WTC11 (cell line): ENCODE measurements around the gene SCPEP1.

Source experiments
- NR3C1 ChIP-seq: sonication (generic); formaldehyde crosslinking; conservative IDR thresholded peaks from 2 replicates; pipeline ENCODE4 v1.8.1; 2023; ENCODE audit warnings: low read depth, mild to moderate bottlenecking, missing genetic modification reagents
- SMAD3 ChIP-seq: sonication (generic); formaldehyde crosslinking; IDR thresholded peaks from 2 replicates; pipeline ENCODE4 v1.8.0; 2022; ENCODE audit warnings: missing genetic modification reagents, mild to moderate bottlenecking, borderline replicate concordance
- TF ChIP-seq, protein P1 (sequence below): sonication (generic); formaldehyde crosslinking; IDR thresholded peaks from 2 replicates; pipeline ENCODE4 v1.8.0; 2022; ENCODE audit warnings: mild to moderate bottlenecking, missing genetic modification reagents
- TF ChIP-seq, protein P2 (sequence below): fragments of 200-600 bp; IDR thresholded peaks from 2 replicates; pipeline ENCODE4 v1.8.0; 2022; ENCODE audit warnings: antibody characterized with exemption

DNA sequence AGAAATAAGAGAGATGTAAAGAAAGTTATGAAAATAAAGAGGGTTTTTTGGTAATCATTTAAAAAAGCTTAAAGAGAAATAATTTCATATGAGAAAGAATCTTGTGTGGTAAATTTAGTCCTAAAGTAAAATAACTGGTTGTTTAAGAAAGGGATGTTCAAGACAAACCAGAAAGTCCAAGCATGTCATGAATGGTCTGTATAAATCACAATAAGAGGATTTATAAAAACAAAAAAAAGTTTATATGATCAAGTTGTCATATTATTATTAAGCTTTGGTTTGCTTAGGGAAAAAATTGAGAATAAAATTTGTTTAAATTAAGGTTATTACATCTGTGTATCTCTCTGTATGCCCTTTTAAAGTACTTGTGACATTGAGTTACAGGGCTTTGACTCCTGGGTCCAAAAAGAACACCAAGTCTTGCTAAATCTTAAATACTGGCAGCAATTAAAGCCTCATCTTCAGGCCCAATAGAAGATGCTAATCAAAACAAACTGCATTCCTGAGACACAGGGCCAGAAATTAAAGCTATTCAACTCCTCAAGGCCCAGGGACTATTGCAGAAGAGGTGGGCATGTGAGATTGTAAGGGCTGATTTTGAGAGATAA is 48.5 kb upstream of the SCPEP1 start:
- TF ChIP-seq, protein P1, sequence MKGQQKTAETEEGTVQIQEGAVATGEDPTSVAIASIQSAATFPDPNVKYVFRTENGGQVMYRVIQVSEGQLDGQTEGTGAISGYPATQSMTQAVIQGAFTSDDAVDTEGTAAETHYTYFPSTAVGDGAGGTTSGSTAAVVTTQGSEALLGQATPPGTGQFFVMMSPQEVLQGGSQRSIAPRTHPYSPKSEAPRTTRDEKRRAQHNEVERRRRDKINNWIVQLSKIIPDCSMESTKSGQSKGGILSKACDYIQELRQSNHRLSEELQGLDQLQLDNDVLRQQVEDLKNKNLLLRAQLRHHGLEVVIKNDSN, result no peak
- TF ChIP-seq, protein P2, sequence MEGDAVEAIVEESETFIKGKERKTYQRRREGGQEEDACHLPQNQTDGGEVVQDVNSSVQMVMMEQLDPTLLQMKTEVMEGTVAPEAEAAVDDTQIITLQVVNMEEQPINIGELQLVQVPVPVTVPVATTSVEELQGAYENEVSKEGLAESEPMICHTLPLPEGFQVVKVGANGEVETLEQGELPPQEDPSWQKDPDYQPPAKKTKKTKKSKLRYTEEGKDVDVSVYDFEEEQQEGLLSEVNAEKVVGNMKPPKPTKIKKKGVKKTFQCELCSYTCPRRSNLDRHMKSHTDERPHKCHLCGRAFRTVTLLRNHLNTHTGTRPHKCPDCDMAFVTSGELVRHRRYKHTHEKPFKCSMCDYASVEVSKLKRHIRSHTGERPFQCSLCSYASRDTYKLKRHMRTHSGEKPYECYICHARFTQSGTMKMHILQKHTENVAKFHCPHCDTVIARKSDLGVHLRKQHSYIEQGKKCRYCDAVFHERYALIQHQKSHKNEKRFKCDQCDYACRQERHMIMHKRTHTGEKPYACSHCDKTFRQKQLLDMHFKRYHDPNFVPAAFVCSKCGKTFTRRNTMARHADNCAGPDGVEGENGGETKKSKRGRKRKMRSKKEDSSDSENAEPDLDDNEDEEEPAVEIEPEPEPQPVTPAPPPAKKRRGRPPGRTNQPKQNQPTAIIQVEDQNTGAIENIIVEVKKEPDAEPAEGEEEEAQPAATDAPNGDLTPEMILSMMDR, result no peak
- TF ChIP-seq SMAD3 (CRISPR knock-in tag) (no peak), NR3C1 (CRISPR knock-in tag) (no peak)
